Stimulated activated naive CD8-positive, alpha-beta T cell treated with anti-CD3 and anti-CD28 coated beads, Interleukin-15, Interleukin-2, amounts not matched to agents 100 U/mL and 50 U/mL, for 24 hours (primary cell): Measurements from ENCODE around the gene SCN3A.

Experiments used
- ATAC-seq: fragments of 150-1000 bp; cut with Tn5 transposase; one replicate; pipeline ENCODE4 v1.10.0; 2021
- DNase-seq: peaks from one replicate; pipeline ENCODE4 v3.0.0; 2021

Gene SCN3A

DNA sequence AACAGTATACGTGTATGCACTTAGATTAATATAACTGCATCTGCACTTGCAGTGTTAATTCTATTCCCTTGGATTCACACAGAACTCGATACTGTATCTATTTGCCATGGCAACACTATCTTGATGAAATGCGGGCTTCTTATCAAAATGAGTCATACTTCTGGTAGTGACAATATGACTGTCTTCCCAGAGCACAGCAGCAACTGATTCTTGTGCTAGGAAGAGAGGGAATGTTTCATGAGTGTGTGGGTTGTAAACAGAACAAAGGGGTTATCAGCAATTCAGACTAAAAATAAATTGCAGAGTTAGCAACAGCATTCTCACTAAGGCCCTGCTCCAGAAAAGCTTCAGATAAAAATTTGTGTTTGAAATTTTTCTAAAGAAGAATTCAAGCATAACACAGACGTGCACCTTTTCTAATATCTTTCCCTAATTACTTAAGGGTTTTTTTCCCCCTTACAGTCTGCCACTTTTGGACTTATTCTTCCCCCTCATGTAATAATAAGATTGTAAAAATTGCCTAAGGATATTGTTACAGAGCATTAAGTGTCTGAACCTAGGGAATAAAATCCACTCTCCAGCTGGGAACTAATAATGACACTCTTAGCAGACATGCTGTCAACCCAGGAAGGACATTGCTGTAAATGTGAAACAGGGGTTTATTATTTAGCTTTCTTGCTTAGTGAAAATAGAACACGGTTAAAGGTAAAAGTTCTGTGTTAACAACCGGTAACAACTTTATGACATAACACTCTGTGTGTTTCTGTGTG, 148.6 kb downstream of the SCN3A start:
- peak; percentile 72 for ATAC-seq
- no peak for DNase-seq

- ATAC-seq (peak; percentile 36), DNase-seq (no peak)
Observed at GRCh38 chr2:165054652-165055051, 149.2 kb downstream of the SCN3A start.

- DNase-seq (no peak), ATAC-seq (no peak)
Observed at GRCh38 chr2:165044505-165045303, 159.1 kb downstream of the SCN3A start.
